Ramos (cell line): ENCODE measurements around the gene BCL2L11.

Experiments used
- in situ Hi-C: fragments of 300-500 bp; cut with MboI; formaldehyde crosslinking; loops from one replicate; pipeline ENCODE4 v1.14.3; 2022; ENCODE audit warnings: low sequenced_read_pairs; ENCODE audit not compliant: unreplicated experiment

BCL2L11 gene

DNA sequence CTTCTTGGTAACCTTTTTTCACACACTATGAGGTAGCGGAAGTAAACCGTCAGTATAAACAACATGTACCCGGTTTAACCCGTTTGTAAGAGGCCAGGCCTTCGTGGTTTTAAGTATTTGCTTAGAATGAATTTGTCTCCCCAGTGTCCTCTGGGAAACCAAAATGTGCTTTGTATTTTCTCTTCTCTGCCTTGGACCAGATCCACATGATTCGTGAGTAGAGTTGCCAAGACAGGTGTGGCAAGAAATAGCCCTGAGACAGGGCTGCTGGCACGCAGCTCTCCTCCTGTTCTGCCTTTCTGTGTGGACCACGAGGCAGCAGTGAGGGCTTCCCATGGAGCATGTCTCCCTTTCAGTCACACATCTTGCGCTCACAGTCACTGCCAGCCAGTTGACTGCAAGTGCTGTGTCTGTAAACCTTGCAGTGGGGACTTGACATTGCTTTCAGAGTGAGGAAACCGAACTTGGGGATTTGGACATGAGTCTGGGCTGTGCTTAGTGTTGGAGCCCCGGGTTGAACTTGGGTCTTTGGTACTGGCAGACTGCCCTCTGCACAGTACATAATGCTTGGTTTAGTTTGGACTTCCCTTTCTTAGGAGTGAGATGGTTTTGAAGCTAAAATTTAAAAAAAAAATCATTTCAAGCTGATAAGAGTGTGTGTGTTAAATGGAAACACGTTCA, 19.1 kb downstream of the BCL2L11 start:
- in situ Hi-C loops: no loop called here

DNA sequence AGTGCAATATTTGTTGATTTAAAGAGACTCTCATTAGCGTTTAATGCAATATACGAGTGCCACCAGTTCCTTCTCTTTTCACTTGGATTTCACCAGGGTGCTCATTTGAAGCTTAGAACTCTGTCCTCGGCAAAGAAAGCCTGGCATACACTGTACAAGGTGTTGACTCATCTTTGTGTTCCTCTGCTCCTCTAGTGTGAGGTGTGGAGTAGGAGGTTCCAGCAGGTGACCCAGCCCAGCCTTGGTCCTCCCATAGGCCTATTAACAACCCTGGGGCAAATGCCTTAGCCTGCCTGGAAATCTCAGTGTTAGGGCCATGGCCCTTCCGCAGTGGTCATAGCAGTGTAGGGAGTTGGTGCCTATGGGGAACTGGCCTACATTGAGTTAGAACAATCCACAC, 20.1 kb downstream of the BCL2L11 start:
- in situ Hi-C loops: no loop called here

DNA sequence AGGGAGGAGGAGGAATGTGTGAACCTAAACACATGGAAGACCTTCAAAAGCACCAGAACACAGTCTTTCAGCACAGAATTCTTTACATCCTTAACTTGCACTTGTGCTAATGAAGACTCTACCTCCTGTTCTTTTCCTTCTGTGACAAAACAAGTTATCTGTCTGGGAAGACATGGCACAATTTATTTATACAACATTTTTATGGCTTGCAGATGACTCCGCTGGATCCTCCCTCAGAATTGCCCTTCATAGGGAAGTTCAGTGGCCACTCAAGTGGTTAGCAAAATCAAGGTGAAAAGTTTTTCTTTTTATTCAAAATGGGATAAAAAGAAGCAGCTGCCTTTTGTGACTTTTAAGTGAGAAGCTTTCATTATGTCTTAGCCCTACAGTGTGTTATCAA, 21.4 kb downstream of the BCL2L11 start:
- in situ Hi-C loops: no loop called here

DNA sequence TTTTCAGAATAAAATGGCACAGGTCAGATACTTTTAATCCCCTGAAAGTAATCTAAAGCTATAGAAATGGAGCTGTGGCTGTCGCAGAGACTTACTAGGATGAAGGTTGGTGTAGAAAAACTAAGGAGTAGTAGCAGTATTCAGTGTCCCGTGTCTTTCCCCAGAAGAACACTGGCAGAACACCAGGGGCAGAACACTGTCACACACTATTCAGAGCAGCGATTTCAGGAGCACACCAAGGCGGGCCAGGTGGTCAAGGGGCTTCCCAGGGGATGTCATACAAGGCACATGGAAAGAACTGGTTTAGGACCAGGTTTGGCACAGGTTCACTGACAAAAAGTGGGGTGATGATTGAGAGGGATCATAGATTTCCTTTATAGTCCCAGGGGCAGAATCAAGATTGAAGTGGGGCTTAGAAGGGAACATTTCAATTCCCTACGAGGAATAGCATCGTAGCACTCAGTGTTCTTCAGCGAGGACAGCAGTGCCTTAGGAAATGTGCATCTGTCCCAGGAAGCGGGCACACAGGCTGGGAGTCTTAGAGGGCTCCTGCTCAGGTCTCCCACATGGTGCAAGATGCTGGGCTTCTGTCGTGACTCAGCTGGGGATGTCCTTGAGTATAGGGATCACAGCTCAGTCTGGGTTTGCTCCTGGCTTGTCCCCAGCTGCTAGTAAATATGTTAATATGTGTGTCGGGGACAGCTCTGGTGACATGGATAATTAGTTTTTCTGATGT, 22.6 kb downstream of the BCL2L11 start:
- in situ Hi-C loops: no loop called here

DNA sequence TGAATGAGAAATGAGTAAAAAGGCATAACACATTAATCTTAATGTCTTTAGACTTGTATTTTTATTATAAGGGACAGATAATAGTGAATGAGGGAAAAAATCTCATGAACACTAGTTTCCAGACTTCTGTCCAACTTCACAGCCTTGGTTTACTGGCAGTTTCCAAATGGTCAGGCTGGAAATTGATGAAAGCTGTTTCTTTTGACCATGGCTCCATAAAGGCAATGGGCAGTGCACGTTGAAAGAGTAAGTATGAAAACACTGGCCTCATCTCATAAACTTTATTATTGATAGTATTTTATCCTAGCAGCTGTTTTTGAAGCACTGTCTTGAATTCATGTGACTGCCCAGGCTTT, 23.1 kb downstream of the BCL2L11 start:
- in situ Hi-C loops: no loop called here

DNA sequence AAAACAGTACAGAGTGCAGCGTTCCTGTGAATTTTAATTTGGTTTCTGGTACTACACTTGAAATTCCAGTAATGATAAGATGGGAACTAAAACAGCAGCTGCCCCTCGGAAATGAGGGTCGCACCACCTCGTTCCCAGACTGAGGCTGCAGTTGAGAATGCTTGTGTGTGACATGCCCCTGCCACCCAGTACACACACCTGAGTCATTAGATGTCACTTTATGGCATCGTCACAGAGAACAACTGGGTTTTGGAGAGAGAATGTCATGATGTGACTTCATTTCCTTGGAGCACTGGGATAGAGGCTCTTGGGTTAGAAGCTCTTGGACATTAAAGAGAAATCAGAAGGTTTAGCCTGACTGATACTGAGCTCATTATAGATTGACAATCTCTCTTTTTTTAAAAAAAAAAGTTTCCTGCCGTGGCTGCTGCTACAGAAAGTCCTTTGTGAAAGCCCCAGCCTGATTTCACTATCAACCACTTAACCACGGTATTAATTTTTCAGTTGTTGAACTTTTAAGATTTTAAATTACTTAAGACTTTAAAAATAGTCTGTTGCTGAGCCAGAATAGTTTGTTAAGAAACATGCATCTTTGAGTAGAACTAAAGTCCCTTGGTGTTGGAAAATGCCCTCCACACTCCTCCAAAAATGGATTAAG, 24.5 kb downstream of the BCL2L11 start:
- in situ Hi-C loops: no loop called here

DNA sequence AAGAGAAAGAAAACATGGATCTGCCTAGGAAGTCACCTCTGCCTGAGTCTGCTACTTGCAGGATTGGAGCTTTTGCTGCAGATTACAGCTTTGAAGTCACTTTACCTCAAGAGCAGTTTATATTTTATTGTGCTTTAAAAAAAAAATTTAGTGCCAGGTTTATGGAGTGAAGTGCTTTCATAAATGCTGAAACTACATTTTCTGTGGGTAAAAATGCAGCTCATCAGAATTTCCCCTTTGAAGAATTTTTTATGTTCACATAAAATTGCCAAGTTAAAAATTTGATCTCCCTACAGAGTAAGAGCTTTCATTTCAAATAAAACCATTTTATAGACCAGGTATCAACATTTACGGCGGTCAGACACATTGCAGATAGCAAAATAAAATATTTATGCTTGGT, 25.2 kb downstream of the BCL2L11 start:
- in situ Hi-C loops: no loop called here

DNA sequence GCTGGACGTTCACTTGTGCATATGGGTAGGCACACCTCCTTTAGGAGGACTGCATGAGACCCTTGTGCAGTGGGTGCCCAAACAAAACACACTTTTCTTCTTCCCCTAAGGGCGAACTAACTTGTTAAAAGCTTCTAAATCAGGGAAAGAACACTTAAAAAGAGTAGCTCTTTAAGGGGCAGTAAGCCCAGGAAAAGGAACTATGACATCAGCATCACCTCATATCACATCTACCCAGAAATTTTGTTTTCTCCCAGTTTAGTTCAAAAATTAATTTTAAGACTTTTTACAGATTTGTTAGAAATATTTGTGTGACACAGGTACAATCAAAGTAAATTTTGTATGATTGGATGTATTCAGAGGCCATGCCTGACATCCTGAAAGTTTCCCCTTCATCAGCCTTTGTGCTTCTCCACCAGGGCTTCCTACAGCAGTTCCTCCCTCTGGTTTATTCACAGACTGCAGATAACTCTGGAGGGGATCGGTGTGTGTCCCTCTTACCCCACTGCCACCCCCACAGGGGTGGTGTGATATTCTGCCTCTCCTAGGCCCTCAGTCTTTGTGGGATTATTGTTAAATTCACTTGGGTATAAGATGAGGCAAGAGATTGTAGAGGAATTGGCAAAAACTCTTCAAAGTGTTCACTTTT, 27.6 kb downstream of the BCL2L11 start:
- in situ Hi-C loops: no loop called here

DNA sequence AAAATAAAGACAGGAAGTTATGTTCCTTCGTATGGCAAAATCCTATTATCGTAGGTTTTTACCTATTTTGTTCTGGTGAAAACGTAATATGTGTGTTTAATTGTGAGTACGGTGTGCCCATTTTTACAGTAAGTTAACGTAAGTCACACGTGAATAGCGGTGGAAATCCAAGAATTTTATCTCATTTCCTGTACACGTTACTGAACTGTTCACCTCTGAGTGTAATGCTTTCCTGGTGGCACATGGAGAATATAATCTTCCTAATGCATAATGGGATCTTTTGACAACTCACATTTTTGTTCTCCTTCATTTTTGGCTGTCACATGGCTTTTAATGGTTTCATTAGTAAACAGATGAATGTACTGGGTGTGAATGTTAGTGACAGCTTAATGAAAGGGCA, 28.2 kb downstream of the BCL2L11 start:
- in situ Hi-C loops: no loop called here

DNA sequence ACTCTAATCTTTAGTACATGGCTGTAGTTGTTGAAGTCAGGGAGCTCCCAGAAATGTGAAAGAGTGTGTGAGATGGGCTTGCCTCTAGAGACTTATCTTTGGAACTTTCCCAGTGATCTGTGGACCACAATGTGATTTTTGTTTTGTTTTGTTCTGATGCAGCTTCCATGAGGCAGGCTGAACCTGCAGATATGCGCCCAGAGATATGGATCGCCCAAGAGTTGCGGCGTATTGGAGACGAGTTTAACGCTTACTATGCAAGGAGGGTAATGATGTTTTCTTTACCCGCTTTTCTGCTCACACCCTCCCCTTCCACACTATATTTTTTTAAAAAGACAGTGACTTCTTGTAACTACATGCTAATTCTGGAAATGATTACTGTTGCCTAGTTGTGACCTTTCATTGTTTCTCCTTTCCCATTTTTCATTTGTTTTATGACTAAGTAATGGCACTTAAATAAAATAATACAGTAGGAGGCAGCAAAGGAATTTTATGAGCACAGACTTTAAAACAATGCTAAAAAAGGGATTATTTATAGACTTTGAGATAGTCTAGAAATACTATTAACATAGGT, 29.3 kb downstream of the BCL2L11 start:
- in situ Hi-C loops: no loop called here

DNA sequence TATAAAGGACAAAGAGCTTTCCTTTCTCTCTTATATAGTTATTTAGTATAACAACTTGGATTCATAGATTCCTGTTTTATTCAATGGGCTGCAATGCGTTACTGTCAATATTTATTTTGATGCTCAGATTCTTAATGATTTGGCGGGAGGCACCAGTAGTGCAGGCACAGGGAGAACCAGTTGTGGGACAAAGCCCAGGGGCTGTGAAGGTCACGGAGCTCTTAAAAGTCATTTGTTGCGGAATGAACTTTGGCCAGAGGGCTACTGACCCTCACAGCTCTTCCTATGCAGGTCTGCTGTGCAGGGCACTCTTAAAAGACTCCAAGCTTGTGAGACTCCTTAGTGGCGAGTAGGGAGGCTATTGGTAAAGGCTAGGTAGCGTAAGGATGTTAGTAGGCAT, 34.0 kb downstream of the BCL2L11 start:
- in situ Hi-C loops: no loop called here

DNA sequence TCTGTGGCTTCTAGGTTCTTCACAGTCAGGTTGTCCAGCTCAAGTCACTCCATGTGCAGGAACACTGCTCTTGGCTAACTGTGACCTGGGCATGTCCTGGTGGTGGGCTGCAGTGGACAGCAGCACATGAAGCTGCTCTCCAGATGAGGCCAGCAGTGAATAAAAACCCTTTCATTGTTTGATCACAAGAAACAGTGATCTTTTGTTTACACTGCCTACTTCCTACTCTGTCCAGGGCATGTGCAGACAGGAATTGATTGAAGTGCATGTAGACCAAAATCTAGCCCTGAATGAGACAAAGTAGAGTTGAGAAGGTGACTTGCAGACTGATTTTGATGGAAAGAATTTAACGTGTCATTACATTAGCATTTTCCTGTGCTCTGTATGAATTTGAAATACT, 34.9 kb downstream of the BCL2L11 start:
- in situ Hi-C loops: no loop called here

DNA sequence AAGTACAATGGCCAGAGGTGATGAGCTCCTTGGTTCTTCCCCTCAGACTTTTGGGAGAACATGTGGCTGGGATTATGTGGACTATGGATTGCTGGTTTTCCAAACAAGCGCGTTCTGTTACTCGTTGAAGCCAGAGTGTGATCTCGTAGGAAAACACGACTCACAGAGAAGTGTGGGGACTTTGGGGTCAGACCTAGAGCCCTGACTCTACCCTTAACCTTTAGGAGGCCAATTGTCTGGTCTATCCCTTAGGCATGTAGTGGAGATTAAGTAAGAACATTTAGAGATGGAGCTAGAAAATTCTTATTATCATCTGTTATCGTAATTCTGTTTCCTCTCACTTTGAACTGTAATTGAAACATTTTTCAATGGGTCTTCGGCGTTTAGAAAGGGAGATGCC, 35.8 kb downstream of the BCL2L11 start:
- in situ Hi-C loops: no loop called here

DNA sequence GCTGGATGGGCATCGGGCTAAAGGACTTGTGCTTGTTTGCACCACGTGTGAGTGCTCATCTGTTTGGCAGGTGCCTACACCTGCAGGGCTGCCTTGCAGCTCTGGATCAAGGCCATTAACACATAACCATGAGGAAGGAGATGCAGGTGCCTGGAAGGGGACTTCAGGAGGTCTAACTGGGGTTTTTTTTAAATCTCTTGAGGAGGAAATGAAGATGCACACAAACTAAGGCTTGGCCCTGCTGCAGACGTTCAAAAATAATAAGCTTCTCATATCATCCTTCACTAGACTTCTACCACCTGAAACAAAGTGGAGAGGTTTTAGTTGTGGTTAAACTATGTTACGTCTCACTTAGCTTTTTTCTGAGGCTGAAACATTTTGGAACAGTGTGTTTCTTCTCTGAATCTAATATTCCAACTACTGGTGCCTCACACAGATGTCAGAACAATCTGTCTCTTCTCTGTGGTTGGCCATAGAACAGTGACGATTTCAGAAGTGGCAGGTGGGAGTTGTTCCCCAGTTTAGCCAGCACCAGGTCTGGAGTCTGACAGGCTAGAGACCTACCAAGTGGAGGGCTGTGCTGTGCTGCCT, 36.5 kb downstream of the BCL2L11 start:
- in situ Hi-C loops: no loop called here

DNA sequence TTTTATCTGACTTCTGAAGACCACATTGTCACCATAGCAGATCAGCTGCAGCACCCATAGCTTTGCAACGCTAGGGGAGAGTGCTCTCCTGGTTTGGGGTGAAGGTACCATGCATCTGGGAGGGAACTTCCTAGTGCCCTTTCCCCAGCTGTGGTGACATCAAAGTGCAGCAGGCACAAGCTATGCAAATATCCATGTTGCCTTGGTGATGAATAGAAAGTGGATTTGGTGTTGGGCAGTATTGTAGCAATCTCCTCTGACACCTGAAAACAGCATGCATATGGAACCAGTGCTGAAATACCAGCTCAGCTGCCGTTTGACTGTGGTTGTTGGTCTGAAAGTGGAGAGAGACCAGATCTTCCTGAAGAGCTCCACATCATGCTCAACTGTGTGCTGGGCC, 37.1 kb downstream of the BCL2L11 start:
- in situ Hi-C loops: no loop called here

DNA sequence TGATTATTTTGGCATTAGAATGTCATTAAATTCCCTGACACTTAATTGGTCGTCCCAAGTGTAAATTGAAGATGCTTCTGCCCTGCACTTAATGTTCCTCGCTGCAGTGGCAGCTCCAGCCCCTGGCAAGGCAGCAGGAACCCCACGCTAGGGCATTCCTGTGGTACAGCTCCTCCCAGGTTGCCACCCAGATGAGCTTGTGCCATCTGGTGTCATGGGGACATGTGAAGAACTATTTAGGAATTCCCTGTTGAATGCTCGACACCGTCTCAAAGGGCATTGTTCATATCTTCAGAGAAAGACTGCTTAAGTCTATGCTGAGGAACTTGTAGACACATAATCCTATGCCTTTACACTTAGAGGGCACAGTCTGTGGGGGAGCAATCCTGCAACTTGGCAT, 38.9 kb downstream of the BCL2L11 start:
- in situ Hi-C loops: no loop called here

DNA sequence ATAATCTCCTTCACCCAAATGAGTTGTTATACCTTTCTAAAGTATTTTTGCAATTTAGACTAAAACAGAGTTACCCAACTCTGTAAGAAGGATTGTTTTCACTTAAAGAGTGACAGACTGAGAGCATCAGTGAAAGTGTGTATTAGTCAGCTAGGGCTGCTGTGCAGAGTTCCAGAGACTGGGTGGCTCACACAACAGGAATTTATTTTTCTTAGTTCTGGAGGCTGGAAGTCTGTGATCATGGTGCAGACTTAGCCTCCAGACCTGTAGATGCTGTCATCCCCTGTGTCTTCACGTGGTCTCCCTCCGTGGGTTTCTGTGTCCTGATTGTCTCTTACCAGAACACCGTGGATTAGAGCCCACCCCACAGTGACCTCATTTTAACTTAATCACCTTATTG, 40.0 kb downstream of the BCL2L11 start:
- in situ Hi-C loops: no loop called here

DNA sequence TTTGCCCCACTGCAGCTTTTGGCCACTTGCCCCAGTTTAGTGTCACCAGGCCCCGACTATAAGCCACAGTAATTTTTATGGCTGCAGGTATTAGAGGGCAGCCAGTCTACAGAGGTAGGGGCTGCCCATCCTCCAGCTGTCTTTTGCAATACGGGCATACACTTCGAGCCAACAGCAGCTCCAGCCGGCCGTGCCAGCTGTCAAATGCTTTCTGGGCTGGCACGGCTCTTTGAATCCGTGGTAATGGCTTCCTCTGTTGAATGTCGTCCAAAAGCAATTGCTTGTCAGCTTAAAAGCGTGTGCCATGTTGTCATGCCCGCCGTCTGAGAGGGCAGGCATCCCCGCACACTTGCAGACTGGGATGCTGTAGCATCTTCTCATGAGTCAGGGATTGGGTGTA, 41.3 kb downstream of the BCL2L11 start:
- in situ Hi-C loops: no loop called here

DNA sequence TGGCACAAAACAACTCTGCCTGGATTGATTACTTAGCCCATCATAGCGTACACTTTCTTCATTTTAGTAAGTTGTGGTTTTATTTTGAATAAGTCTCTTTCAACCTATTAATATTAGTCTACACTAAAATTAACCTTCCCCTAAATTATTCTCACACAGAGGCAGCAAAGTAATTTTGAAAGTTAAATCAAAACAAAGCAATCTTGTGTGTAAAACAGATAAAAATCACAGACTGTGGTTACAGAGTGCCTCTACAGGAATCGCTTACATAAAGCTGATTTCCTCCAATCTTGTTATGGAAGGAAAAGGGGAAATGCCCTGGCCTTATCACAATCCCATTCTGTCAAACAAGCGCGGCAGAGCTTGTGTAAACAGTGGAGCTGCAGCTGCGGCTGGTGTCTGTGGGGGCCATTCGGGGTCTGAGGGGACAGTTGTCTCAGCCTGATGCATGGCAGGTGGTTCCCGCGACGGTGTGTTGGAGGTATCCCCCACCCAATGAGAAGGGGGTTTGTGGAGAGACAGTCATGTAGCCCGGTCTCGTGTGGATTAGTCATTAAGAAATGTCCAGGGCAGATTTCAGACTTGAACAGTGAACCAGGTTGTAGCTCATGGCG, 42.1 kb downstream of the BCL2L11 start:
- in situ Hi-C loops: no loop called here

DNA sequence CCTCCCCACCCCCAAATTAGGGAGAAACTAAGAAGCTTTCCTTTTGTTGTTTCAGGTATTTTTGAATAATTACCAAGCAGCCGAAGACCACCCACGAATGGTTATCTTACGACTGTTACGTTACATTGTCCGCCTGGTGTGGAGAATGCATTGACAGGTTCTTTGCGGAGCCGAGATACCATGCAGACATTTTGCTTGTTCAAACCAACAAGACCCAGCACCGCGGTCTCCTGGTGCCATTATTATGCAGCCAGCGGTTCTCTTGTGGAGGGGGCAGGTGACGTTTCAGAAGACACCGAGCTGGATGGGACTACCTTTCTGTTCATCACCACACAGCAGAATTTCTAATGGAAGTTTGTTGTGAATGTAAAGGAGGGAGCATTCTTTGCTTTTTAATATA, 43.4 kb downstream of the BCL2L11 start:
- in situ Hi-C loops: no loop called here
